Measurements from ENCODE around the gene IGFBPL1. TPM values are rescaled to one million over a fixed set of nuclear protein-coding genes. Genes with fewer than 3 reads are reported as not detected.
"Not testable (repeated sequence)": the region's sequence is repeated elsewhere in the genome, so short reads cannot be mapped to it uniquely, and the experiment has no call there.

IGFBPL1 gene
- total RNA-seq, 2 experiments from 2014 or later: 0.20 TPM; not detected in 1

DNA sequence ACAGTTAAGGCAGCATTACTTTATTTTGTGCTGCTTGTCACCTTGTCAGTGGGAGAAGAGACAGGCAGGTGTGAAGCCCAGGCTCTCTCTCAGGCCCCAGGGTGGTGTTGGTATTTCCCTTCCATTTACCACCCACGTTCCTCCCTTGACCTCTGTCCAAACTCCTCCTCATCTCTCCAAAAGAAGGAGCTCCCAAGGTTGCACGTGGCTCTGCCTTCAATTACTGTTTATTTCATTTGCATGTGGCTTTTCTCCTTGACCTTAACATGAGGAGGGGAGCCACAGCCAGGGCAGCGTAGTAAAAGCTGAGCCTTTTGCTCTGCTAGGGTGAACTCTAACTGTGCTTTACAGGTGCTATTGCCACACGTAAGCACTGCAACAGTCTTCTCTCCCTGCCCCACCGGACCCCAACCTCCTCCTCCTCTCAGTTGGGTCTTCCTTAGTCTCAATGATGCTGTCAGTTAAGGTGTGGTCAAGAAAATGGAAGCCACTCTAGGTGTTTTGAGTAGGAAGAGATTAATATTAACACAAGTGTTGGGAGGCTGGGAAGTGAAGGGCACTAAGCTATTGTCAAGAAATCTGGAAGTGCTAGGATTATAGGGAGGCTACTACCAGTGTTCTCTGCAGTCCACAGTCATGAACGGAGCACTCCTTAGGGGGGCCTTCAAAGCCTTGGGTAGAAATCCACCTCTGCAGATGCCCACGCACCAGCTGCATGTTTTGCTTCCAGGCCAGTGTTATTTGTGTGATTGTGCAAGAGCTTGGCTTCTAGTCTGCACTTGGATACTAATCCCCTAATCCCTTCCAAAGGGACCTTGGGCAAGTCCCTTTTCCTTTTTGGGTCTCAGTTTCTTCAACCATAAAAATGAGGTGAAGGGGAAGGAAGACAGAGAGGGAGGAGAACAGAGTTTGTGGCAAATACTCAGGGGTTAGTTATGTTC, 35.7 kb downstream of the IGFBPL1 start:
- peaks cover 15% of the 10 kb centered on the region for H3K27me3 Mint-ChIP-seq
- peaks cover 7% of the 10 kb centered on the region for H3K9me3 Mint-ChIP-seq
- H3K4me1 Mint-ChIP-seq: peaks cover 13% of the 10 kb centered on the region
- ChIA-PET POLR2A (no interaction called here), CTCF (no interaction called here)
- no peak overlapping the region for H3K4me3 Mint-ChIP-seq
- no peak for DNase-seq
- H3K27ac Mint-ChIP-seq: no peak overlapping the region
- no peaks in the 10 kb centered on the region for H3K36me3 Mint-ChIP-seq (ENCODE audit: low read depth)

GRCh38 chr9:38387751-38388150, 36.5 kb downstream of the IGFBPL1 start:
- Mint-ChIP-seq H3K9me3 (peaks cover 7% of the 10 kb centered on the region), H3K27ac (no peak overlapping the region), H3K36me3 (ENCODE audit: low read depth) (no peaks in the 10 kb centered on the region), H3K4me3 (no peak overlapping the region), H3K27me3 (peaks cover 15% of the 10 kb centered on the region), H3K4me1 (peaks cover 5% of the 10 kb centered on the region)
- ChIA-PET POLR2A (no interaction called here), CTCF (no interaction called here)
- DNase-seq: no peak

DNA sequence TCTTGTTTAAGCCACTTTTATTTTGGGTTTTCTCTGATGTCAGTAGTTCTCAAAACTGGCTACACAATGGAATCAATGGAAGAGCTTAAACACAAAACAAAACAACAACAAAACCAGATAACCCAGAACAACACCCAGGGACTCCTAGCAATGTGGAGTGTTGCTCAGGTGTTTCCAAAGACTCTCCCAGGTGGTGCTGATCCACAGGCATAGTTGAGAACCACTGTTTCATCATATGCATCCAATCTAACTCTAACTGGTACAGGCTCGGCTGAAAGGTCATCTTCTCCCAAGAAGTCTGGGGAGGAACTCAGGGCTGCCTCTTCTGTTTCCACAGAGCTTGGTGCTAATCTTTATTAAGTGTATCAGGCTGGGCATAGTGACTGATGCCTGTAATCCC, 37.2 kb downstream of the IGFBPL1 start:
- Mint-ChIP-seq H3K36me3 (ENCODE audit: low read depth) (no peaks in the 10 kb centered on the region), H3K4me1 (peaks cover 2% of the 10 kb centered on the region), H3K27me3 (peaks cover 15% of the 10 kb centered on the region), H3K9me3 (peaks cover 7% of the 10 kb centered on the region), H3K4me3 (no peak overlapping the region), H3K27ac (no peak overlapping the region)
- DNase-seq: no peak
- ChIA-PET CTCF (no interaction called here), POLR2A (no interaction called here)

DNA sequence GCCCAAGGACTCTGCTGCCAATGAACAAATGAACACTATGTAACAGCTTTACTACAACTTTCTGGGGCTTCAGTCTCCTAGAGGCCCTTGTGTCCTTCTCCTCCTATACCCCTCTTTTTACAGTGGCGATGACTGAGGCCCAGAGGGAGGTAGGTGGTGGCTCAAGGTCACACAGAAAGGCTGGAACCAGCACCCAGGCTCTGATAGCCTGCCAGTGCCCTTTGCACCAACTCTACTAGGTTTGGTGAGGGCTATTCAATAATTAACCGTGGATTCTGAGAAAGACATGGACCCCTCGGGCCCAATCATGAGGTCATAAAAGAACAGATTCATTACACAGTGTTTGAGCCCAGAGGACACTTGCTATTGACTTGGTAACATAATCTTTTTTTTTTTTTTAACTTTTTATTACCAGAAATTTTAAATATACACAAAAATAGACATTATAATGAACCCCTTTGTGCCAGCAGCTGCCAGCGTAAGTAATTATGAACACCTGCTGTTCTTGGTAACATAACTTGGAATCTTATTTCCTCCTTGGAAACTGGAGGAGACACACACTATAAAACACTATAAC, 37.8 kb downstream of the IGFBPL1 start:
- peaks cover 7% of the 10 kb centered on the region for H3K9me3 Mint-ChIP-seq
- ChIA-PET POLR2A (no interaction called here), CTCF (no interaction called here)
- H3K4me1 Mint-ChIP-seq: no peaks in the 10 kb centered on the region
- no peak overlapping the region for H3K4me3 Mint-ChIP-seq
- H3K27me3 Mint-ChIP-seq: peaks cover 13% of the 10 kb centered on the region
- H3K36me3 Mint-ChIP-seq (ENCODE audit: low read depth): no peaks in the 10 kb centered on the region
- H3K27ac Mint-ChIP-seq: no peak overlapping the region
- no peak for DNase-seq

GRCh38 chr9:38385896-38386295, 38.4 kb downstream of the IGFBPL1 start:
- peaks cover 9% of the 10 kb centered on the region for H3K27me3 Mint-ChIP-seq
- no peak for DNase-seq
- ChIA-PET POLR2A (no interaction called here), CTCF (no interaction called here)
- no peak overlapping the region for H3K27ac Mint-ChIP-seq
- H3K36me3 Mint-ChIP-seq (ENCODE audit: low read depth): no peaks in the 10 kb centered on the region
- peaks cover 7% of the 10 kb centered on the region for H3K9me3 Mint-ChIP-seq
- H3K4me1 Mint-ChIP-seq: no peaks in the 10 kb centered on the region
- no peak overlapping the region for H3K4me3 Mint-ChIP-seq

- H3K4me3 Mint-ChIP-seq: no peak overlapping the region
- H3K27me3 Mint-ChIP-seq: peaks cover 5% of the 10 kb centered on the region
- H3K27ac Mint-ChIP-seq: no peak overlapping the region
- ChIA-PET CTCF (no interaction called here), POLR2A (no interaction called here)
- H3K36me3 Mint-ChIP-seq (ENCODE audit: low read depth): no peaks in the 10 kb centered on the region
- H3K4me1 Mint-ChIP-seq: no peaks in the 10 kb centered on the region
- peaks cover 7% of the 10 kb centered on the region for H3K9me3 Mint-ChIP-seq
- DNase-seq: no peak
These were observed 39.0 kb downstream of the IGFBPL1 start for GRCh38 chr9:38384990-38385848.

GRCh38 chr9:38382141-38382540, 42.1 kb downstream of the IGFBPL1 start:
- H3K27ac Mint-ChIP-seq: no peak overlapping the region
- H3K4me1 Mint-ChIP-seq: no peaks in the 10 kb centered on the region
- H3K36me3 Mint-ChIP-seq (ENCODE audit: low read depth): no peaks in the 10 kb centered on the region
- no peak for DNase-seq
- H3K4me3 Mint-ChIP-seq: no peak overlapping the region
- ChIA-PET POLR2A (no interaction called here), CTCF (no interaction called here)
- H3K27me3 Mint-ChIP-seq: peaks cover 5% of the 10 kb centered on the region
- H3K9me3 Mint-ChIP-seq: peaks cover 7% of the 10 kb centered on the region

GRCh38 chr9:38380872-38381534, 43.3 kb downstream of the IGFBPL1 start:
- Mint-ChIP-seq H3K4me3 (no peak overlapping the region), H3K4me1 (no peaks in the 10 kb centered on the region), H3K27me3 (peaks cover 2% of the 10 kb centered on the region), H3K9me3 (peaks cover 7% of the 10 kb centered on the region), H3K36me3 (ENCODE audit: low read depth) (no peaks in the 10 kb centered on the region), H3K27ac (no peak overlapping the region)
- no peak for DNase-seq
- ChIA-PET CTCF (no interaction called here), POLR2A (no interaction called here)

DNA sequence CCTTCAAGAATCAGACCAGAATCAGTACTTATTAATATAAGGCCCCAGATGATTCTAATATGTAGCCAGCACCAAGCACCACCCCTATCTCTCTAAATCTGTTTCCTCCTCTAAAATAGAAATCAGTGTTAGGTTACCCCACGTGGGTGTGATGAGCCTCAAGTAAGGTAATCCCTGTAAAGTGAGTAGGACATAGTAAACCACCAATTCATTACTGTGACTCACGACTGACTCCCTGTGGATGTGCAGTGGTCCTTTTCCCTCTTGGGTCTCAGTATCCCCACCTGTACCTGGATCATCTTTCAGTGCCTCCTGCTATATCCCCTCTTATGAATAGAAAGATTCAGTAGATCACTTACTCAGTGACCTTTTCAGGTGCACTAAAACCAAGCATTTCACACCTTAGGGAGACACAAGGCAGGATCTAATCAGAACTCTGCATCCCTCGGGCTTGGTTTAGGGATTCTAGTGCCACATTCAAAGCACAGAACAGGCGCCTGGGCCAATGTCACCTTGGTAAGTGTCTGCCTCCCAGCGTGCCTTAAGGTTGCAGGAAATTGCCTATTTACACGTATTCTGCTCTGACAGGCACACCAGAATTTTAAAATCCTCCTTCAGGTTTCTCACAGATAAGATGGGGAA, 43.9 kb downstream of the IGFBPL1 start:
- ChIA-PET POLR2A (no interaction called here), CTCF (no interaction called here)
- Mint-ChIP-seq H3K4me1 (no peaks in the 10 kb centered on the region), H3K4me3 (no peak overlapping the region), H3K27ac (no peak overlapping the region), H3K9me3 (peaks cover 6% of the 10 kb centered on the region), H3K27me3 (peaks cover 2% of the 10 kb centered on the region), H3K36me3 (ENCODE audit: low read depth) (no peaks in the 10 kb centered on the region)
- no peak for DNase-seq

- POLR2A ChIA-PET; H3K9me3 Mint-ChIP-seq; CTCF ChIA-PET; H3K36me3 Mint-ChIP-seq (ENCODE audit: low read depth); DNase-seq; H3K27ac Mint-ChIP-seq; H3K4me1 Mint-ChIP-seq; H3K27me3 Mint-ChIP-seq; H3K4me3 Mint-ChIP-seq: not testable (repeated sequence)
These were observed 46.7 kb downstream of the IGFBPL1 start for GRCh38 chr9:38377336-38378083.

DNA sequence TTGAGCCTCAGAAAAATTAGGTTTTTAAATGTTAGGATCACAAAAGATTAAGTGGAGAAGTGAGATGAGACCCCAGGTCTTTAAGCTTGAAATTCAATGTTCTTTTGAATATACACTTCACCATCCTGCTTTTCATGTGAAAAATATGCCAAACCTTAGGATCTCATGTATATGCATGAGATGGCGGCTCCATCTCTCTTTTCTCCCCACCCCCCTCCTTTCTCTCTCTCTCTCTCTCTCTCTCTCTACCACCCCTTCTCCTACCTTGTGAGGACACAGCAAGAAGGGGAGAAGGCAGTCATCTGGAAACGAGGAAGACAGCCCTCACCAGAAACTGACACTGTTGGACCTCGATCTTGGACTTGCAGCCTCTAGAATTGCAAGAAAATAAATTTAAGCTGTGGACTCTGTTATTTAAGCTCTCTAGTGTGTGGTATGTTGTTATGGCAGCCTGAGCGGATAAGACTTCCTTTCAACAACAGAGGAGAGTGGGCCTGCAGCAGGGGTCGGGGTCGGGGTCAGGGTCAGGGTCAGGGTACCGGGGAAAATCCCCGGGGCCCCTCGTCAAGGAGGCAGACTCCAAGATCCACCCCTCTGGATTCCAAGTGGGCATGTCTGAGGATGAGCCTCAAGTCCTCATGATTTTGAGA, 48.1 kb downstream of the IGFBPL1 start:
- Mint-ChIP-seq H3K4me1 (no peaks in the 10 kb centered on the region), H3K27ac (no peak overlapping the region), H3K9me3 (no peaks in the 10 kb centered on the region), H3K27me3 (peaks cover 3% of the 10 kb centered on the region), H3K36me3 (ENCODE audit: low read depth) (no peaks in the 10 kb centered on the region), H3K4me3 (no peak overlapping the region)
- ChIA-PET CTCF (interaction anchor here (0.7 kb wide), 1 partner anchor 762 kb away, joined by 3 read pairs; no protein-coding TSS in a partner anchor), POLR2A (no interaction called here)
- DNase-seq: no peak

GRCh38 chr9:38375572-38375963, 48.7 kb downstream of the IGFBPL1 start:
- Mint-ChIP-seq H3K9me3 (no peaks in the 10 kb centered on the region), H3K27ac (no peak overlapping the region), H3K36me3 (ENCODE audit: low read depth) (no peaks in the 10 kb centered on the region), H3K4me3 (no peak overlapping the region), H3K4me1 (no peaks in the 10 kb centered on the region), H3K27me3 (peaks cover 3% of the 10 kb centered on the region)
- CTCF ChIA-PET: no interaction called here
- no peak for DNase-seq
- POLR2A ChIA-PET: no interaction called here

All from activated CD4-positive, alpha-beta memory T cell treated with anti-CD3 and anti-CD28 coated beads, Interleukin-2, amount 10 ng/mL, durations not matched to agents 7 days and 5 days (primary cell).